Mesenchymal stem cell (in vitro differentiated cells and primary cell): ENCODE data around the gene PPP1R3E.
A peak's percentile ranks its signal among the peaks of the same experiment; 100 is the strongest.

Experiments
- DNase-seq: peaks from one replicate; pipeline ENCODE4 v3.0.0-alpha.2; 2013
- H2AFZ ChIP-seq: one replicate; pipeline ENCODE4 v1.6.1; 2013; ENCODE audit warnings: low read depth, mild to moderate bottlenecking, control low read depth, inconsistent platforms, low read length, moderate library complexity
- H2AK5ac ChIP-seq: 2 replicates; pipeline ENCODE4 v1.6.1; 2013; ENCODE audit warnings: low read length, moderate library complexity, mild to moderate bottlenecking, inconsistent platforms; ENCODE audit not compliant: severe bottlenecking
- H2BK120ac ChIP-seq: one replicate; pipeline ENCODE4 v1.6.1; 2013; ENCODE audit warnings: low read depth, mild to moderate bottlenecking, inconsistent platforms, low read length, moderate library complexity
- H2BK12ac ChIP-seq, 2 experiments: one replicate each; pipeline ENCODE4 v1.6.1; 2013; ENCODE audit warnings: inconsistent platforms in 2 of 2, low read length in 2 of 2, mild to moderate bottlenecking in 2 of 2, moderate library complexity in 2 of 2, control low read depth in 1 of 2
- H2BK15ac ChIP-seq: one replicate; pipeline ENCODE4 v1.6.1; 2013; ENCODE audit warnings: mild to moderate bottlenecking, low read depth, inconsistent platforms; ENCODE audit not compliant: poor library complexity, severe bottlenecking
- H2BK5ac ChIP-seq: 2 replicates; pipeline ENCODE4 v1.6.1; 2013; ENCODE audit warnings: low read depth, mild to moderate bottlenecking, low read length, control low read depth, inconsistent platforms; ENCODE audit not compliant: poor library complexity, severe bottlenecking
- H3K14ac ChIP-seq, 2 experiments: one replicate each; pipeline ENCODE4 v1.6.1; 2013; ENCODE audit warnings: inconsistent platforms in 2 of 2, low read length in 2 of 2, control low read depth in 1 of 2, mild to moderate bottlenecking in 1 of 2, moderate library complexity in 1 of 2
- H3K18ac ChIP-seq, 2 experiments: one replicate each; pipeline ENCODE4 v1.6.1; 2013; ENCODE audit warnings: inconsistent platforms in 2 of 2, low read length in 2 of 2, control low read depth in 1 of 2, low read depth in 1 of 2, mild to moderate bottlenecking in 1 of 2
- H3K23ac ChIP-seq, 2 experiments: one replicate each; pipeline ENCODE4 v1.6.1; 2013; ENCODE audit warnings: inconsistent platforms in 2 of 2, low read length in 2 of 2, mild to moderate bottlenecking in 2 of 2, moderate library complexity in 2 of 2, control low read depth in 1 of 2
- H3K27ac ChIP-seq: 2 replicates; pipeline ENCODE4 v1.5.1; 2013; ENCODE audit warnings: mild to moderate bottlenecking, moderate library complexity, low read length, control low read depth, inconsistent platforms; ENCODE audit not compliant: poor library complexity, severe bottlenecking
- H3K27me3 ChIP-seq, 2 experiments: 2 replicates each; pipeline versions ENCODE4 v1.6.1 to v1.7.0; 2013; ENCODE audit warnings: low read length in 2 of 2, mild to moderate bottlenecking in 2 of 2, moderate library complexity in 2 of 2, control low read depth in 1 of 2, inconsistent platforms in 1 of 2; ENCODE audit not compliant: control insufficient read depth in 1 of 2, insufficient read depth in 1 of 2
- H3K36me3 ChIP-seq, 2 experiments: 2 replicates each; pipeline versions ENCODE4 v1.6.1 to v1.7.0; 2013; ENCODE audit warnings: low read length in 2 of 2, control low read depth in 1 of 2, inconsistent platforms in 1 of 2, low read depth in 1 of 2, mild to moderate bottlenecking in 1 of 2; ENCODE audit not compliant: insufficient read depth in 2 of 2, control insufficient read depth in 1 of 2
- H3K4ac ChIP-seq, 2 experiments: one replicate each; pipeline ENCODE4 v1.6.1; 2013; ENCODE audit warnings: inconsistent platforms in 2 of 2, low read length in 2 of 2, mild to moderate bottlenecking in 2 of 2, moderate library complexity in 2 of 2, control low read depth in 1 of 2, low read depth in 1 of 2
- H3K4me1 ChIP-seq: 2 replicates; pipeline ENCODE4 v1.6.1; 2013; ENCODE audit warnings: low read depth, low read length, control low read depth; ENCODE audit not compliant: control insufficient read depth, insufficient read depth
- H3K4me2 ChIP-seq: 2 replicates; pipeline ENCODE4 v1.6.1; 2013; ENCODE audit warnings: low read length, mild to moderate bottlenecking, inconsistent platforms; ENCODE audit not compliant: poor library complexity, severe bottlenecking
- H3K4me3 ChIP-seq, 2 experiments: 2 replicates each; pipeline versions ENCODE4 v1.5.1 to v1.7.0; 2013; ENCODE audit warnings: low read length in 2 of 2, mild to moderate bottlenecking in 2 of 2, control low read depth in 1 of 2, low read depth in 1 of 2; ENCODE audit not compliant: insufficient read depth in 1 of 2
- H3K79me1 ChIP-seq: replicated peaks from 2 replicates; pipeline ENCODE4 v1.6.1; 2013; ENCODE audit warnings: mild to moderate bottlenecking, control low read depth, low read length, inconsistent platforms; ENCODE audit not compliant: poor library complexity, severe bottlenecking
- H3K9ac ChIP-seq: 2 replicates; pipeline ENCODE4 v1.7.0; 2013; ENCODE audit warnings: mild to moderate bottlenecking, low read length, moderate library complexity
- H3K9me3 ChIP-seq: 2 replicates; pipeline ENCODE4 v1.7.0; 2013; ENCODE audit warnings: mild to moderate bottlenecking, low read length; ENCODE audit not compliant: control insufficient read depth
- H4K8ac ChIP-seq: one replicate; pipeline ENCODE4 v1.6.1; 2013; ENCODE audit warnings: inconsistent platforms, mild to moderate bottlenecking, low read length, moderate library complexity
- H4K91ac ChIP-seq: one replicate; pipeline ENCODE4 v1.6.1; 2013; ENCODE audit warnings: mild to moderate bottlenecking, low read length, inconsistent platforms
- WGBS: methylation state at CpG from one replicate; pipeline ENCODE4 v1.1.7; 2013; ENCODE audit warnings: mixed read lengths; 5-methylcytosine and 5-hydroxymethylcytosine counted together

Gene PPP1R3E

GRCh38 chr14:23310546-23310945, 7.9 kb upstream of the PPP1R3E start:
- H3K36me3 ChIP-seq, result peaks cover 44 to 61% of the 10 kb centered on the region in 2 experiments
- H2BK120ac ChIP-seq, result no peak overlapping the region
- peaks cover 14% of the 10 kb centered on the region for H3K79me1 ChIP-seq
- no peak overlapping the region for H3K4me2 ChIP-seq
- H3K4ac ChIP-seq, result no peak overlapping the region
- H3K9ac ChIP-seq, result peak overlapping the region; percentile 26
- no peak overlapping the region for H3K23ac ChIP-seq
- no peak overlapping the region for H4K8ac ChIP-seq
- DNase-seq, result no peak
- no peak overlapping the region for H2AFZ ChIP-seq
- H4K91ac ChIP-seq, result no peak overlapping the region
- peaks cover 29% of the 10 kb centered on the region for H3K4me1 ChIP-seq
- H2BK5ac ChIP-seq, result no peak overlapping the region
- H3K9me3 ChIP-seq, result no peaks in the 10 kb centered on the region
- H2AK5ac ChIP-seq, result no peak overlapping the region
- WGBS, result 100% methylated on average over 1 of the region's 1 CpG
- H3K18ac ChIP-seq, result no peak overlapping the region
- H3K27me3 ChIP-seq, result no peaks in the 10 kb centered on the region
- H2BK15ac ChIP-seq, result no peak overlapping the region
- H2BK12ac ChIP-seq, result no peak overlapping the region
- H3K14ac ChIP-seq, result no peak overlapping the region
- peak overlapping the region in 1 of 2 experiments; percentile 3 for H3K4me3 ChIP-seq
- no peak overlapping the region for H3K27ac ChIP-seq

- Histone ChIP-seq H3K4ac (no peak overlapping the region), H3K79me1 (peaks cover 12% of the 10 kb centered on the region), H2AFZ (no peak overlapping the region), H2BK12ac (peak overlapping the region in 1 of 2 experiments; percentile 26), H4K8ac (no peak overlapping the region), H3K9ac (peak overlapping the region; percentile 91), H3K9me3 (no peaks in the 10 kb centered on the region), H3K27ac (no peak overlapping the region), H3K14ac (peak overlapping the region in 1 of 2 experiments; percentile 53), H2BK120ac (no peak overlapping the region), H2AK5ac (no peak overlapping the region), H2BK5ac (no peak overlapping the region), H3K23ac (peak overlapping the region in 1 of 2 experiments; percentile 41), H3K18ac (no peak overlapping the region), H2BK15ac (no peak overlapping the region), H3K4me1 (peaks cover 29% of the 10 kb centered on the region), H4K91ac (no peak overlapping the region), H3K36me3 (peaks cover 43 to 53% of the 10 kb centered on the region in 2 experiments), H3K4me3 (peak overlapping the region in 1 of 2 experiments; percentile 86), H3K4me2 (peak overlapping the region; percentile 43), H3K27me3 (no peaks in the 10 kb centered on the region)
- no peak for DNase-seq
- WGBS, result 94% methylated on average over 17 of the region's 17 CpGs
Observed at GRCh38 chr14:23308721-23309445, 6.2 kb upstream of the PPP1R3E start.

GRCh38 chr14:23307687-23308644, 5.3 kb upstream of the PPP1R3E start:
- H4K91ac ChIP-seq, result no peak overlapping the region
- H3K79me1 ChIP-seq, result peaks cover 14% of the 10 kb centered on the region
- no peak for DNase-seq
- H3K4me2 ChIP-seq, result peak overlapping the region; percentile 88
- H2BK12ac ChIP-seq, result no peak overlapping the region
- H3K4me3 ChIP-seq, result peak overlapping the region in 1 of 2 experiments; percentile 86
- no peak overlapping the region for H3K14ac ChIP-seq
- H3K27me3 ChIP-seq, result no peaks in the 10 kb centered on the region
- no peak overlapping the region for H4K8ac ChIP-seq
- no peak overlapping the region for H2AFZ ChIP-seq
- peaks cover 41 to 48% of the 10 kb centered on the region in 2 experiments for H3K36me3 ChIP-seq
- H3K18ac ChIP-seq, result no peak overlapping the region
- H2AK5ac ChIP-seq, result peak overlapping the region; percentile 59
- H3K4me1 ChIP-seq, result peaks cover 31% of the 10 kb centered on the region
- peak overlapping the region in 1 of 2 experiments; percentile 24 for H3K23ac ChIP-seq
- H2BK5ac ChIP-seq, result no peak overlapping the region
- peak overlapping the region in 1 of 2 experiments; percentile 53 for H3K4ac ChIP-seq
- no peak overlapping the region for H2BK120ac ChIP-seq
- 97% methylated on average over 22 of the region's 22 CpGs for WGBS
- H2BK15ac ChIP-seq, result no peak overlapping the region
- no peak overlapping the region for H3K27ac ChIP-seq
- peak overlapping the region; percentile 91 for H3K9ac ChIP-seq
- no peaks in the 10 kb centered on the region for H3K9me3 ChIP-seq

GRCh38 chr14:23307146-23307530, 4.5 kb upstream of the PPP1R3E start:
- H4K8ac ChIP-seq, result peak overlapping the region; percentile 77
- 0% methylated on average over 2 of the region's 5 CpGs for WGBS
- peaks cover 35% of the 10 kb centered on the region for H3K4me1 ChIP-seq

More at GRCh38 chr14:23307146-23307530, 4.5 kb upstream of the PPP1R3E start:
- H3K14ac ChIP-seq, result peak overlapping the region in 1 of 2 experiments; percentile 61
- peak overlapping the region; percentile 37 for H2BK120ac ChIP-seq
- H3K27me3 ChIP-seq, result no peaks in the 10 kb centered on the region
- H3K4me3 ChIP-seq, result peak overlapping the region; percentile 67 to 86
- no peak overlapping the region for H3K23ac ChIP-seq
- peak overlapping the region; percentile 88 for H3K4me2 ChIP-seq
- H3K4ac ChIP-seq, result peak overlapping the region; percentile 80 to 99
- H2BK12ac ChIP-seq, result peak overlapping the region in 1 of 2 experiments; percentile 45
- peak overlapping the region; percentile 23 to 75 for H3K18ac ChIP-seq
- H2AFZ ChIP-seq, result peak overlapping the region; percentile 67
- peak overlapping the region; percentile 19 for H2BK15ac ChIP-seq
- peak overlapping the region; percentile 91 for H3K9ac ChIP-seq
- H3K36me3 ChIP-seq, result peaks cover 38 to 41% of the 10 kb centered on the region in 2 experiments
- H2AK5ac ChIP-seq, result peak overlapping the region; percentile 73
- no peak for DNase-seq
- no peaks in the 10 kb centered on the region for H3K9me3 ChIP-seq
- peaks cover 14% of the 10 kb centered on the region for H3K79me1 ChIP-seq
- H4K91ac ChIP-seq, result peak overlapping the region; percentile 81
- H2BK5ac ChIP-seq, result peak overlapping the region; percentile 33
- H3K27ac ChIP-seq, result peak overlapping the region; percentile 75
